Lung microvascular endothelial cell (primary cell): ENCODE data around the gene ANGPTL2. TPM values are rescaled to one million over a fixed set of nuclear protein-coding genes. Genes with fewer than 3 reads are reported as not detected.

Experiments
- DNase-seq, 2 donors: peaks; one replicate each; pipeline versions ENCODE4 v3.0.0 to v3.0.0-alpha.2; 2010; ENCODE audit warnings: low read depth in 2 of 2
- total RNA-seq: library from RNA; depleted of rRNA; stranded (reverse); fragments of >200 nt; gene quantifications from 2 replicates; pipeline ENCODE4 v1.2.1, GENCODE V29; 2014

ANGPTL2 gene
- total RNA-seq, 1 donor from 2014 or later: 5.8 TPM

GRCh38 chr9:127117801-127118200 is 4.6 kb downstream of the ANGPTL2 start:
- DNase-seq: no peak

- DNase-seq: peak; percentile 9 to 11
Measured at GRCh38 chr9:127116957-127117356, 5.5 kb downstream of the ANGPTL2 start.

- no peak for DNase-seq
Measured at GRCh38 chr9:127116088-127116726, 6.2 kb downstream of the ANGPTL2 start.

GRCh38 chr9:127114606-127115005 is 7.8 kb downstream of the ANGPTL2 start:
- DNase-seq: no peak

- DNase-seq: peak in 1 of 2 donors; percentile 86
Measured at GRCh38 chr9:127113191-127113972, 9.1 kb downstream of the ANGPTL2 start.

GRCh38 chr9:127112735-127113161 is 9.7 kb downstream of the ANGPTL2 start:
- peak; percentile 14 to 57 for DNase-seq

- peak in 1 of 2 donors; percentile 72 for DNase-seq
Measured at GRCh38 chr9:127112056-127112455, 10.4 kb downstream of the ANGPTL2 start.

- peak; percentile 22 to 26 for DNase-seq
Measured at GRCh38 chr9:127109212-127109711, 13.2 kb downstream of the ANGPTL2 start.

- no peak for DNase-seq
Measured at GRCh38 chr9:127107929-127108876, 14.2 kb downstream of the ANGPTL2 start.

- DNase-seq: no peak
Measured at GRCh38 chr9:127107171-127107928, 15.1 kb downstream of the ANGPTL2 start.

- no peak for DNase-seq
Measured at GRCh38 chr9:127106466-127106855, 16.0 kb downstream of the ANGPTL2 start.

- DNase-seq: no peak
Measured at GRCh38 chr9:127105805-127106465, 16.5 kb downstream of the ANGPTL2 start.

- no peak for DNase-seq
Measured at GRCh38 chr9:127104581-127105311, 17.7 kb downstream of the ANGPTL2 start.

GRCh38 chr9:127102788-127103187 is 19.6 kb downstream of the ANGPTL2 start:
- no peak for DNase-seq

GRCh38 chr9:127102176-127102575 is 20.3 kb downstream of the ANGPTL2 start:
- DNase-seq: no peak

- DNase-seq: no peak
Measured at GRCh38 chr9:127099664-127100063, 22.8 kb downstream of the ANGPTL2 start.

GRCh38 chr9:127098916-127099553 is 23.4 kb downstream of the ANGPTL2 start:
- no peak for DNase-seq

- DNase-seq: no peak
Measured at GRCh38 chr9:127097683-127098082, 24.8 kb downstream of the ANGPTL2 start.

- DNase-seq: no peak
Measured at GRCh38 chr9:127096208-127096607, 26.2 kb downstream of the ANGPTL2 start.
